HG03095 (cell line): Measurements from ENCODE around the gene PAX7.

Experiments used
- ATAC-seq: cut with Tn5 transposase; IDR thresholded peaks from one replicate; pipeline ENCODE4 v1.9.1; 2021; ENCODE audit warnings: moderate library complexity; ENCODE audit not compliant: unreplicated experiment

The PAX7 gene

DNA sequence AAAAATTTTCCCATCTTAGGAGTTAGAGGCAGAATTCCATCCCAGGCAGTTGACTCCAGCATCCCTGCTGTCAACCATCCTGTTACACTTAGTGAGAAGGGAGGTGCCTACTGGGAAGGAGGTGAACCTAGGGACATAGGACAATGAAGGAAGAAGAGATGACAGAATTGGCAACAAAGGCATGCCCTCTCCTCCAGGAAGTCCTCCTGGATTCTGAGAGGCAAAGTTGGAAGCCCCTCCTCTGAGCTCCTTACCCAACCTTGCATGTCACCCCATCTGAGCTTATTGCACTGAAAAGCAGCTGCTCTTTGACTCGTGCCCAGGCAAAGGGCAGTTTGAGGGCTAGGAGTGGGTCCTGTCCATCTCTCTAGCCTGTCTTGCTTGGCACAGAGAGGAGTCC, 66.9 kb downstream of the PAX7 start:
- no peak for ATAC-seq

DNA sequence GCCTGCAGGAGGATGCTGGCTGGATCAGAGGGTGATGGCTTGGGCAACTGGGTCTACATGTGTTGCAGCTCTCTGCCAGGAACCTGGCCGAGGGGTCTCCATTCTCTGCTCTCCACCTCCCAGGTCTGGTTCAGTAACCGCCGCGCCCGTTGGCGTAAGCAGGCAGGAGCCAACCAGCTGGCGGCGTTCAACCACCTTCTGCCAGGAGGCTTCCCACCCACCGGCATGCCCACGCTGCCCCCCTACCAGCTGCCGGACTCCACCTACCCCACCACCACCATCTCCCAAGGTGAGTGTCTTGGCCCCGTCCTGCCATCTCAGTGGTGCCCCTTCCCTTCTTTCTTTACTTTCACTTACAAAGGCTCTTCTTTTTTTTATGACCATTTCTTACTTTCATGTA, 69.9 kb downstream of the PAX7 start:
- no peak for ATAC-seq

- no peak for ATAC-seq
Measured at GRCh38 chr1:18701183-18701582, 70.5 kb downstream of the PAX7 start.

- no peak for ATAC-seq
Measured at GRCh38 chr1:18703041-18703621, 72.5 kb downstream of the PAX7 start.

GRCh38 chr1:18705811-18706210, 75.2 kb downstream of the PAX7 start:
- ATAC-seq = no peak

DNA sequence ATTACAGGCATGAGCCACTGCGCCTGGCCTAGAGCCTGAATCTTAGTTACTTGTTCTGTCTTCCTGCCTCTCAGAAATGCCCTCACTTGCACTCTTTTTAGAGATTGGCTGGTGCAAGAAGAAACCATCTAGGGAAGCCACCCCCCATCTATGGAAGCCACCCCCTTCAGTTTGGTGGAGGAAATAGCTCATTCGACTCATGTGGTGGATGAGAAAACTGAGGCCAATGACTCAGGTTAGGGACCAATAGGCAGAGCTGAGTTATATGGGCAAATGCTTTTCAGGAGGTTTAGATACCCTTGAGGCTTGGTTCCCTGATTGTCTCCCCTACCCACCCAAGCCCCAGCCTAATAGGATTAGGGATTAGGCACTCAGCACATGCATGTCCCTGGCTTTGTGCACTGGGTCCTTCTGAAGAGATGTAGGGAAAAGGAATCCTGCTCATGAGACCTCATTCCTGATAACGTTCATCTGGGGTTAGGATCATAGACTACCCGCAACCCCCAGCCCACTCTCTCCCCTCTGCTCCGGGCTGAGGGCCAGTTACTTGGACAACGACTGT, 77.1 kb downstream of the PAX7 start:
- no peak for ATAC-seq

GRCh38 chr1:18710002-18710401, 79.4 kb downstream of the PAX7 start:
- ATAC-seq = no peak

DNA sequence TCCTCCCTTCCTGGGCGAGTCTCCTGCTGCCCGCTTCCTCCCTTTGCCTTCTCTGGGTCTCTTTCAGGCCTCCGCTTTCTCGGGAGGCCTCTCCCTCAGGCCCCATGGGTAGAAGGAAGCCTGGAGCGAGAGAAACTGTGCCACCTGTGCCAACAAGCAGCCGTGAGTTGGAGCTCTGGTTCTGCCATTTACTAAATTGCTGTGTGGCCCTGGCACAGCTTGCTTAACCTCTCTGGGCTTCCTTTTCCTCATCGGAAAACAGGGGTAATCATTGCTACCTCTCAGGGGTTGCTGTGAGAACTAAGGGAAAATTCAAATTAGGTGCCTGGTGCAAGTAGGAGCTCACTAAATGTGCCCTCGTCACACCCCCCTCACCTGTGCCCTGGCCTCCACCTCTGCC, 80.4 kb downstream of the PAX7 start:
- ATAC-seq = no peak

GRCh38 chr1:18711536-18712251, 81.0 kb downstream of the PAX7 start:
- ATAC-seq = no peak

DNA sequence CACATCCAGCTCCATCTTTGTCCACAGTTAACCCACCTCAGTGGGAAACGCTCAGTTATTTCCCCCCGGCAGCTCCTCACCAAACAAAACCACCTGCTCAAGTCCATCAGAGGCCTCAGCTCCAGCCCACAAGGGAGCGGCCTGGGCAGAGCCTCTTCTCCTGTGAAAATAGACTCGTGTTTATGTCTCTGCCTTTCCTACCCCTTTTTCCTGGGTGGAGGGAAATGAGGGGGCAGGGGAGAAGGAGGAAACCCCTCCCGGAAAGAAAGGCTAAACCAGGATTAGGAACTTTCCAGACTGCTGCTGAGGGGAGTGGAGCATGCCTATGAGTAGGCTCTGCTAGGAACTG, 81.6 kb downstream of the PAX7 start:
- no peak for ATAC-seq

DNA sequence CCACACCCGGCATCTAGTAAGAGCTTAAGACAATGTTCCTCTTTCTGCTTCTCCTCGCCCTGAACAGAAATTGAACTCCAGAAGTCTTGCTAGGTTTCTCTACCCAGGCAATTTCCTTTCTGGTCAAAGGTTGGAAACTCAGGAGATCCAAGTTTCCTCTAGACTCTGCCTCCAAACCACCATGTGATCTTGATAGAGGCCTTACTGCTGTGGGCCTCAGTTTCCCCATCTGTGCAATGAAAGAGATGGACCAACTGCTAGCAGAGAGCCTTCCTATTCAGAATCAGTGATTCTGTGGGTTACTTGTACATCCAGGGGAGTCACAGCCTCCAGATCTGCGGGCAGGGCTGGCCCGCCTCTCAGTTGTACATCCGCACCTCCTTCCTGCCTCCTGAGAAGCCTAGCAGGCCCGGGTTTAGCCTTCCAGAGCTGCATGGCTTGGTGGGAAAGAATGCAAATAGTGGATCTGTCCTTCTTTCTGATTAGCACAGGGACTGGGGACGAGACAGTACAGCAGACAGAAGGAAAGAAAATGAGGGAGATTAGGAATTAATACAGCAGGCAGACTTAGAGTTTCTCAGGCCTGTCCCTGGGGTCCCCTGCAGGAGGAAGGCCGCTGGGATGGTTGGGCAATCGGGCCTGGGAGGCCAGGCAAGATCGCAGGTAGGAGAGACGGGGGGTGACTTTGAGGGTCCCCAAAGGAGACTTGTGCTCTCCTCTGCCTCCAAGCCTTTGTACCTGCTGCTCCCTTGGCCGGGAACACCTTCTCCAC, 83.9 kb downstream of the PAX7 start:
- ATAC-seq = no peak

DNA sequence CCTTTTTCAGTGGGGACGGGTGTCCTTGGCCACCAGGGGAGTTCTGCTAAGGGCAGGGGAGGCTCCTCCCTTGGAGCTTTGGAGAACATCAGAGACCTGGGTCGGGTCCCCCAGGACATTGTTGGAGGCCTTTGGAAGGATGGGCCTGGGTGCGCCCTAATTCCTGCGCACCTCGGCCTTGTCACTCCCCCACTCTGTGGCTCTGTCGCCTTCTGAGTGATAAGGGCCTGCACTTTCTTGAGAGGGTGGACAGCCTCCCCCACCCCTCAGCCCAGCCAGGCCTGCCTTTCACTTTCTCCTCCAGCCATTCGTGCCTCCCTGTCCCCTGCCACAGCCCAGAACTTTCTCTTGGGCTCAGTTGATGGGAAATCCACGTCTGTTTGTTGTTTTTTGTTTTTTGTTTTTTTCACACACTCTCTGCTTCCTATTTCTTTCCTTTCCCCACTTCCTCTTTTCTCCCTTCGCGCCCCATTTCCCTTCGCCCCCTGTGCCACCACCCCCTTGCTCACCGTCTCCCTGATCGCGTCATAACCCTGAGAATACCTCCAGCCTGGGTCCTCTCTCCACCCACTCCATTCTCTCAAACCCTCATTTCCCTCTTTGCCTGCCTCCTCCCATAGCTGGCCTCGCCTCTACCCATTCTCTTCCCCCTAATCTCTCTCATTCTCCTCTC, 85.6 kb downstream of the PAX7 start:
- ATAC-seq = no peak

GRCh38 chr1:18716785-18717678, 86.4 kb downstream of the PAX7 start:
- ATAC-seq = no peak

GRCh38 chr1:18719786-18720451, 89.3 kb downstream of the PAX7 start:
- no peak for ATAC-seq

DNA sequence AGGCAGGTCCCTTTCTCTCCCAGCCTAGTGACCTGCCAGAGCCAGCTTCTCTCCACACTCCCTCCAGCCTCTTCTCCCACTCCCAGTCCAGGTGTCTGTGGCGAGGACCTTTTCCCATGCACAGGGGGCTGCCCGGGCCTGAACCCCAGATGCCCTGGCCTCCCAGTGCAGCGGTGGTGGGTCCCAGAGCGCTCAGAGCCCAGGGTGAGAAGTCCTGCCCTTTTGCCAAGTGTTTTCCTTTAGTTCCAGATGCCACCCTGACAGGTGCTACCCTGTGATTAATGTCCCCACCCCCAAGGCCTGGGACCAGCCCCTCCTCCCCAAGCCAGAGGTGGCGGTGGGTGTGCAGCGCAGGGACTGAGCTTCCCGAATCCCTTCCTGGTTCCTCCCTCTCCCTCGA, 90.4 kb downstream of the PAX7 start:
- ATAC-seq = no peak

- ATAC-seq = no peak
Measured at GRCh38 chr1:18721776-18722175, 91.1 kb downstream of the PAX7 start.

GRCh38 chr1:18722270-18722669, 91.6 kb downstream of the PAX7 start:
- no peak for ATAC-seq

DNA sequence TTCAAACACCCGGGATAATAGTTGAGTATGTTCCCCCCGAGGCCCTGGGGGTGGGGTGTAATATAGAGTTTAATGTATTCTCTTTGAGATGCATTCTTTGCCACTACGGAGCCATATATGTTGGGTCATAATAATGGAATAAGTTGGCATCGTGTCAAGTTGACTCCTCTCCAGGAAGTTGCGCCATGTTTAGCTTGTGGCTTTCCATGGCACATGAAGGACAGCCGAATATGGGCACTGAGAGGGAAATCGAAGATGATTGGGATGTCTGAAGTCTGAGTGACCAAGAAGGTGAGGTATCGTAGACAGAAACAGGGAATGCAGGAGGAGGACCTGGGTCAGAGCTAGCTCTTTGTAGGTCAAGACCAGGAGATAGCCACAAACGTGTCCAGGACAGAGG, 92.6 kb downstream of the PAX7 start:
- ATAC-seq = no peak

DNA sequence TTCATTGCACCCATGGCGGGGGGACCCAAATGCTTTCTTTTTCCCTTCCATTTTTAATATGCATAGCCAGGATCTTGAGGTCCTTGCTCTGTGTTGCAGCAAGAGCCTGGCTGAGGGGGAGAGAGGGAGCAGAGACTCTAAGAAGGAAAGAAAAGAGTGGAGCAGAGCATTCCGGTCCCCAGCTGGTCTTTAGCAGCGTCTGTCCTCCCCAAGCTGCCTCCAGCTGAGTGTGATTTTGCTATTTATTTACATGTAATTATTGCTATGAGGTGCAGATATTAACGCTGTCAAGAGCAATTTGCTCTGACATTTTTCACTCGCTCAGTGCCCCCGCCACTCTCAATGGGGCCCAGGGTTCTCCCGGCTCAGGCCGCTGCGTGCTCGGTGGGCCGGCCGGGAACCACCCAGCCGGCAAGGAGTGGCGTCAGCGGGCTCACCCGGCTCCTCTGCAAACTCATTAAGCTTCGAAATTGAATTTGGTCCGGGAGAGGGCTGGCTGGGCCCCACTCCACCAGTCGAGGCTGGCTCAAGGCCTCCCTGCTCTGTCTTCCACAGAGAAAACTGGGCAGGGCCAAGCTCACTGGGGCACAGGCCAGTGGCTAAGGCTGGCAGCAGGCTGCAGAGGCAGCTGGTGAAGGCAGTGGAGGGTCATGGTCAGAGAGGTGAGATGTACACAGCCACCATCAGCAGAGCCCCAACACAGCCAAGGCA, 93.2 kb downstream of the PAX7 start:
- no peak for ATAC-seq
